ENCODE data around the gene IKBKG. TPM values are rescaled to one million over a fixed set of nuclear protein-coding genes. Genes with fewer than 3 reads are reported as not detected.

Gene IKBKG
- total and polyA plus RNA-seq, 3 donors from 2014 or later: 27.9 to 38.7 (median 28.1) TPM

GRCh38 chrX:154597221-154597620 lies 49.8 kb downstream of the IKBKG start:
- H3K4me1 ChIP-seq: no peaks in the 10 kb centered on the region
- 85 to 95% methylated on average over 10 to 12 of the region's 12 CpGs for WGBS, 2 donors

GRCh38 chrX:154598656-154599055 lies 51.2 kb downstream of the IKBKG start:
- H3K9me3 ChIP-seq: no peaks in the 10 kb centered on the region
- H3K4me3 ChIP-seq: no peak overlapping the region
- intact Hi-C loops (cut with DNase I; ENCODE audit: low total_unique reads): no loop called here
- no peak for TF ChIP-seq POLR2A (IDR thresholded peaks at IDR 0.05)
- TF ChIP-seq CTCF (IDR thresholded peaks at IDR 0.05): no peak
- H3K4me1 ChIP-seq: no peaks in the 10 kb centered on the region
- no peak overlapping the region for H3K27ac ChIP-seq
- WGBS, 2 donors: 92 to 97% methylated on average over 6 to 7 of the region's 8 CpGs
- H3K27me3 ChIP-seq: no peaks in the 10 kb centered on the region
- DNase-seq: no peak
- no peaks in the 10 kb centered on the region for H3K36me3 ChIP-seq (ENCODE audit: low read depth, missing control alignments)

More at GRCh38 chrX:154597221-154597620, 49.8 kb downstream of the IKBKG start:
- H3K36me3 ChIP-seq (ENCODE audit: low read depth, missing control alignments): no peaks in the 10 kb centered on the region
- no peak overlapping the region for H3K4me3 ChIP-seq
- no peaks in the 10 kb centered on the region for H3K9me3 ChIP-seq
- no peak overlapping the region for H3K27ac ChIP-seq
- H3K27me3 ChIP-seq: no peaks in the 10 kb centered on the region
- TF ChIP-seq CTCF (IDR thresholded peaks at IDR 0.05): no peak
- TF ChIP-seq POLR2A (IDR thresholded peaks at IDR 0.05): no peak
- no peak for DNase-seq
- intact Hi-C loops (cut with DNase I; ENCODE audit: low total_unique reads): no loop called here

GRCh38 chrX:154599531-154599930 lies 52.1 kb downstream of the IKBKG start:
- Histone ChIP-seq H3K4me3 (no peak overlapping the region), H3K36me3 (ENCODE audit: low read depth, missing control alignments) (no peaks in the 10 kb centered on the region), H3K4me1 (no peaks in the 10 kb centered on the region), H3K27ac (no peak overlapping the region), H3K27me3 (no peaks in the 10 kb centered on the region), H3K9me3 (no peaks in the 10 kb centered on the region)
- intact Hi-C loops (cut with DNase I; ENCODE audit: low total_unique reads): no loop called here
- TF ChIP-seq CTCF (IDR thresholded peaks at IDR 0.05): no peak
- TF ChIP-seq POLR2A (IDR thresholded peaks at IDR 0.05): no peak
- DNase-seq: no peak
- WGBS, 2 donors: 94 to 96% methylated on average over 3 to 12 of the region's 14 CpGs

- intact Hi-C loops (cut with DNase I; ENCODE audit: low total_unique reads): no loop called here
- no peak for DNase-seq
- Histone ChIP-seq H3K27me3 (no peaks in the 10 kb centered on the region), H3K4me3 (no peak overlapping the region), H3K27ac (no peak overlapping the region), H3K36me3 (ENCODE audit: low read depth, missing control alignments) (no peaks in the 10 kb centered on the region), H3K4me1 (no peaks in the 10 kb centered on the region), H3K9me3 (no peaks in the 10 kb centered on the region)
- TF ChIP-seq POLR2A (IDR thresholded peaks at IDR 0.05) (no peak), CTCF (IDR thresholded peaks at IDR 0.05) (no peak)
- 52 to 67% methylated on average over 3 to 11 of the region's 15 CpGs for WGBS, 2 donors
Measured at GRCh38 chrX:154600759-154601374, 53.4 kb downstream of the IKBKG start.

- no peaks in the 10 kb centered on the region for H3K27me3 ChIP-seq
- no peak overlapping the region for H3K4me3 ChIP-seq
- intact Hi-C loops (cut with DNase I; ENCODE audit: low total_unique reads): no loop called here
- WGBS, 2 donors: 84% methylated on average over 8 of the region's 13 CpGs; no CpG with 5 or more reads in 1 of the 2 donors
- no peaks in the 10 kb centered on the region for H3K36me3 ChIP-seq (ENCODE audit: low read depth, missing control alignments)
- TF ChIP-seq CTCF (IDR thresholded peaks at IDR 0.05) (no peak), POLR2A (IDR thresholded peaks at IDR 0.05) (no peak)
- H3K4me1 ChIP-seq: no peaks in the 10 kb centered on the region
- DNase-seq: no peak
- no peaks in the 10 kb centered on the region for H3K9me3 ChIP-seq
- H3K27ac ChIP-seq: no peak overlapping the region
Measured at GRCh38 chrX:154602226-154602625, 54.8 kb downstream of the IKBKG start.
